MM.1S (cell line): ENCODE data around the gene ADGRE3.
"Not testable (repeated sequence)": the region's sequence is repeated elsewhere in the genome, so short reads cannot be mapped to it uniquely, and the experiment has no call there.

ENCODE experiments used
- DNase-seq: peaks from one replicate; pipeline ENCODE4 v3.0.0-alpha.2; 2015
- H2AFZ ChIP-seq: fragments of 300-600 bp; sonication (generic); 2 replicates; pipeline ENCODE4 v1.6.0; 2016; ENCODE audit warnings: antibody characterized with exemption, low read length
- H3F3A ChIP-seq: fragments of 300-600 bp; sonication (generic); 2 replicates; pipeline ENCODE4 v1.6.1; 2016; ENCODE audit warnings: mild to moderate bottlenecking, antibody characterized with exemption, low read length, moderate library complexity, mixed read lengths; ENCODE audit not compliant: insufficient read depth
- H3K27ac ChIP-seq: fragments of 300-600 bp; sonication (generic); 2 replicates; pipeline ENCODE4 v1.5.1; 2016; ENCODE audit warnings: mild to moderate bottlenecking, low read length
- H3K27me3 ChIP-seq: fragments of 300-600 bp; sonication (generic); replicated peaks from 2 replicates; pipeline ENCODE4 v1.6.0; 2016; ENCODE audit warnings: low read length; ENCODE audit not compliant: insufficient read depth
- H3K36me3 ChIP-seq: fragments of 300-600 bp; sonication (generic); replicated peaks from 2 replicates; pipeline ENCODE4 v1.6.1; 2016; ENCODE audit warnings: mild to moderate bottlenecking, low read length, mixed read lengths; ENCODE audit not compliant: insufficient read depth
- H3K4me1 ChIP-seq: fragments of 300-600 bp; sonication (generic); 2 replicates; pipeline ENCODE4 v1.6.1; 2016; ENCODE audit warnings: low read length, mixed read lengths
- H3K4me2 ChIP-seq: fragments of 300-600 bp; sonication (generic); 2 replicates; pipeline ENCODE4 v1.6.0; 2016; ENCODE audit warnings: low read depth, low read length
- H3K4me3 ChIP-seq: fragments of 300-600 bp; sonication (generic); 2 replicates; pipeline ENCODE4 v1.5.1; 2016; ENCODE audit warnings: low read length, mixed read lengths
- H3K79me2 ChIP-seq: fragments of 300-600 bp; sonication (generic); 2 replicates; pipeline ENCODE4 v1.6.1; 2016; ENCODE audit warnings: mixed run types, low read length, mixed read lengths
- H3K9ac ChIP-seq: fragments of 300-600 bp; sonication (generic); 2 replicates; pipeline ENCODE4 v1.6.1; 2016; ENCODE audit warnings: low read length, mixed read lengths
- H3K9me2 ChIP-seq: fragments of 300-600 bp; sonication (generic); replicated peaks from 2 replicates; pipeline ENCODE4 v1.6.1; 2016; ENCODE audit warnings: mild to moderate bottlenecking, low read length, mixed read lengths; ENCODE audit not compliant: insufficient read depth
- H3K9me3 ChIP-seq: fragments of 300-600 bp; sonication (generic); replicated peaks from 2 replicates; pipeline ENCODE4 v1.6.1; 2016; ENCODE audit warnings: mild to moderate bottlenecking, low read length, mixed read lengths; ENCODE audit not compliant: insufficient read depth
- H4K20me1 ChIP-seq: fragments of 300-600 bp; sonication (generic); 2 replicates; pipeline ENCODE4 v1.6.1; 2016; ENCODE audit warnings: mild to moderate bottlenecking, low read length, moderate library complexity, mixed read lengths; ENCODE audit not compliant: insufficient read depth
- EZH2 ChIP-seq: fragments of 300-600 bp; sonication (generic); optimal IDR thresholded peaks from 2 replicates; pipeline ENCODE3; 2017; ENCODE audit warnings: low read depth, mild to moderate bottlenecking, antibody characterized with exemption, low read length, mixed read lengths
- EZH2phosphoT487 ChIP-seq: fragments of 300-600 bp; sonication (generic); IDR thresholded peaks from 2 replicates; pipeline ENCODE4 v1.6.1; 2018; ENCODE audit warnings: antibody characterized with exemption, low read length
- TF ChIP-seq, protein P1 (sequence below): fragments of 300-600 bp; sonication (generic); IDR thresholded peaks from 2 replicates; pipeline ENCODE4 v1.5.1; 2016; ENCODE audit warnings: antibody characterized with exemption, low read length, mixed read lengths

ADGRE3 gene

DNA sequence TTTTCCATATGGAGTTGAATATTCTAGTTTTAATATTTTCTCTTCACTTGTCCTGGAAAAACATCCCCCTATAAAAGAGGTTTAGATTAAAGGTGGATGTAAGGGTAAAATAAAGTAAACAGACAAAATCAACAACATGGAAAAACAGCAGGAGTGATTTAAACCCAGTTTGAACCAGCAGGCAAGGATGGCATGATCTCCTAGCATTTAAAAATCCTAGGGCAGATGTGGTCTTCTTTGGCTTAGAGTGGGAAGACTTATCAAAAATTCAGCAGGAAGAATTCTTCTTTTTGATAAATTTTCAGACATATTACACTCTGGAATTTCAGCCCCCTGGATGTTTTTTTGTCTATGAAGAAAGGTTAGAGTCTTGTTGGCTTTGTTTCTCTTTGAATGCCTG is 55.2 kb downstream of the ADGRE3 start:
- Histone ChIP-seq H2AFZ (no peak overlapping the region), H3K4me2 (no peak overlapping the region)

DNA sequence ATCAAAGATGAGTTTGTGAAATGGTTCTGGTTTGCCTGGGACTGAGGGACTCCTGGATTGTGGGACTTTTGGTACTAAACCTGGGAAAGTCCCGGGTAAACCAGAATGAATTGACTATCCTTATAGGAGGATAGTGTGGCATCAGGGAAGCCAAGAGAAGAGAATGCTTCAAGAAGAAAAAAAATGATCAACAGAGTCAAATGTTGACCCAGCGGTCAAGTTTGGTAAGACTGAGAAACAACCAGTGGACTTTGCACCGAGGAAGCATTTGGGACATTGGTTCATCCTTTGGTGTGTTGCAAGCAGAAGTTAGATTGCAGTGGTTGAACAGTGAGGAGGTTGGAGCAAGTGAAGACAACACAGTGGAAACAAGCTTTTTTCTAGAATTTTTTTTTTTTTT is 58.2 kb downstream of the ADGRE3 start:
- no peaks in the 10 kb centered on the region for H3K36me3 ChIP-seq
- no peaks in the 10 kb centered on the region for H3K4me1 ChIP-seq
- no peak overlapping the region for H2AFZ ChIP-seq
- H3K27me3 ChIP-seq = peaks cover 17% of the 10 kb centered on the region
- H3K9me2 ChIP-seq = no peaks in the 10 kb centered on the region
- H3F3A ChIP-seq = no peaks in the 10 kb centered on the region
- H3K9me3 ChIP-seq = no peaks in the 10 kb centered on the region
- no peak for DNase-seq
- no peaks in the 10 kb centered on the region for H4K20me1 ChIP-seq
- no peak overlapping the region for H3K4me2 ChIP-seq
- H3K27ac ChIP-seq = no peak overlapping the region
- no peak overlapping the region for H3K4me3 ChIP-seq
- TF ChIP-seq EZH2phosphoT487 = no peak
- TF ChIP-seq, protein P1, sequence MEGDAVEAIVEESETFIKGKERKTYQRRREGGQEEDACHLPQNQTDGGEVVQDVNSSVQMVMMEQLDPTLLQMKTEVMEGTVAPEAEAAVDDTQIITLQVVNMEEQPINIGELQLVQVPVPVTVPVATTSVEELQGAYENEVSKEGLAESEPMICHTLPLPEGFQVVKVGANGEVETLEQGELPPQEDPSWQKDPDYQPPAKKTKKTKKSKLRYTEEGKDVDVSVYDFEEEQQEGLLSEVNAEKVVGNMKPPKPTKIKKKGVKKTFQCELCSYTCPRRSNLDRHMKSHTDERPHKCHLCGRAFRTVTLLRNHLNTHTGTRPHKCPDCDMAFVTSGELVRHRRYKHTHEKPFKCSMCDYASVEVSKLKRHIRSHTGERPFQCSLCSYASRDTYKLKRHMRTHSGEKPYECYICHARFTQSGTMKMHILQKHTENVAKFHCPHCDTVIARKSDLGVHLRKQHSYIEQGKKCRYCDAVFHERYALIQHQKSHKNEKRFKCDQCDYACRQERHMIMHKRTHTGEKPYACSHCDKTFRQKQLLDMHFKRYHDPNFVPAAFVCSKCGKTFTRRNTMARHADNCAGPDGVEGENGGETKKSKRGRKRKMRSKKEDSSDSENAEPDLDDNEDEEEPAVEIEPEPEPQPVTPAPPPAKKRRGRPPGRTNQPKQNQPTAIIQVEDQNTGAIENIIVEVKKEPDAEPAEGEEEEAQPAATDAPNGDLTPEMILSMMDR = no peak
- no peak for TF ChIP-seq EZH2
- H3K9ac ChIP-seq = no peak overlapping the region
- no peaks in the 10 kb centered on the region for H3K79me2 ChIP-seq

More for the DNA sequence above, 55.2 kb downstream of the ADGRE3 start:
- Histone ChIP-seq H3K27ac (no peak overlapping the region), H3K9ac (no peak overlapping the region), H3F3A (no peaks in the 10 kb centered on the region), H3K36me3 (no peaks in the 10 kb centered on the region), H4K20me1 (no peaks in the 10 kb centered on the region), H3K9me3 (no peaks in the 10 kb centered on the region), H3K79me2 (no peaks in the 10 kb centered on the region), H3K9me2 (no peaks in the 10 kb centered on the region), H3K4me1 (no peaks in the 10 kb centered on the region), H3K4me3 (no peak overlapping the region), H3K27me3 (peaks cover 24% of the 10 kb centered on the region)
- TF ChIP-seq EZH2phosphoT487 = no peak
- no peak for DNase-seq

DNA sequence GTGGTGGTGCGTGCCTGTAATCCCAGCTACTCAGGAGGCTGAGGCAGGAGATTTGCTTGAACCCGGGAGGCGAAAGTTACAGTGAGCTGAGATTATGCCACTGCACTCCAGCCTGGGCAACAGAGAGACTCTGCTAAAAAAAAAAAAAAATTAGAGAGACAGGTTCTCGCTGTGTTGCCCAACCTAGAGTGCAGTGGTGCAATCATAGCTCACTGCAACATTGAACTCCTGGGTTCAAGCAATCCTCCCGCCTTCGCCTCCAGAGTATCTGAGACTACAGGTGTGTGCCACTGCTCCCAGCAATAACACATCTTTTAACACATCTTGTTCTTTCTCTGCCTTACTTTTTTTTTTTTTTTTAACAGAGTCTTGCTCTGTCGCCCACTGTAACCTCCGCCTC is 59.0 kb downstream of the ADGRE3 start:
- no peaks in the 10 kb centered on the region for H3K9me2 ChIP-seq
- H3K27ac ChIP-seq = no peak overlapping the region
- no peak overlapping the region for H3K4me3 ChIP-seq
- no peaks in the 10 kb centered on the region for H3F3A ChIP-seq
- TF ChIP-seq EZH2 = no peak
- TF ChIP-seq EZH2phosphoT487 = no peak
- TF ChIP-seq, protein P1 = no peak
- no peaks in the 10 kb centered on the region for H3K79me2 ChIP-seq
- no peak for DNase-seq
- H3K4me2 ChIP-seq = no peak overlapping the region
- H3K27me3 ChIP-seq = peaks cover 19% of the 10 kb centered on the region
- H4K20me1 ChIP-seq = no peaks in the 10 kb centered on the region
- no peaks in the 10 kb centered on the region for H3K36me3 ChIP-seq
- H3K9ac ChIP-seq = no peak overlapping the region
- no peak overlapping the region for H2AFZ ChIP-seq
- no peaks in the 10 kb centered on the region for H3K4me1 ChIP-seq
- H3K9me3 ChIP-seq = no peaks in the 10 kb centered on the region

DNA sequence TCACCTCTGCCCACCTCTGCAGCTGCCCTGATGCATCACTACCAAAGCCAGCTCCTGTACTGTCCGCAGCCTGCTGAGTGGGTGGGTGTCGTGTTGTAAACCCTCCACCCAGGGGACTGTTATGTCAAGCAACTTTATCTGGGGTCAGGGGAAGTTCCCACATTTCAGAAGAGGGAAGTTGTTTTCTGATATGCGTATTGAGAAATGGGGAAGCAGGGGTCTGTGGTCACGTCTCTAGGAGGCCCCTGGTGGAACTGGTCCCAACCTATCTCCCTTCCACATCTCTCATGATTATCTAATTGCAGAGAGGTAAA is 60.6 kb downstream of the ADGRE3 start:
- Histone ChIP-seq H3K36me3 (no peaks in the 10 kb centered on the region), H3K79me2 (no peaks in the 10 kb centered on the region), H3K4me1 (no peaks in the 10 kb centered on the region), H3F3A (no peaks in the 10 kb centered on the region), H4K20me1 (no peaks in the 10 kb centered on the region), H3K27me3 (peaks cover 26% of the 10 kb centered on the region), H3K4me3 (no peak overlapping the region), H3K4me2 (no peak overlapping the region), H2AFZ (no peak overlapping the region), H3K9me2 (no peaks in the 10 kb centered on the region), H3K9ac (no peak overlapping the region), H3K27ac (no peak overlapping the region), H3K9me3 (no peaks in the 10 kb centered on the region)
- TF ChIP-seq EZH2 (no peak), EZH2phosphoT487 (no peak)
- TF ChIP-seq, protein P1 = no peak
- no peak for DNase-seq

DNA sequence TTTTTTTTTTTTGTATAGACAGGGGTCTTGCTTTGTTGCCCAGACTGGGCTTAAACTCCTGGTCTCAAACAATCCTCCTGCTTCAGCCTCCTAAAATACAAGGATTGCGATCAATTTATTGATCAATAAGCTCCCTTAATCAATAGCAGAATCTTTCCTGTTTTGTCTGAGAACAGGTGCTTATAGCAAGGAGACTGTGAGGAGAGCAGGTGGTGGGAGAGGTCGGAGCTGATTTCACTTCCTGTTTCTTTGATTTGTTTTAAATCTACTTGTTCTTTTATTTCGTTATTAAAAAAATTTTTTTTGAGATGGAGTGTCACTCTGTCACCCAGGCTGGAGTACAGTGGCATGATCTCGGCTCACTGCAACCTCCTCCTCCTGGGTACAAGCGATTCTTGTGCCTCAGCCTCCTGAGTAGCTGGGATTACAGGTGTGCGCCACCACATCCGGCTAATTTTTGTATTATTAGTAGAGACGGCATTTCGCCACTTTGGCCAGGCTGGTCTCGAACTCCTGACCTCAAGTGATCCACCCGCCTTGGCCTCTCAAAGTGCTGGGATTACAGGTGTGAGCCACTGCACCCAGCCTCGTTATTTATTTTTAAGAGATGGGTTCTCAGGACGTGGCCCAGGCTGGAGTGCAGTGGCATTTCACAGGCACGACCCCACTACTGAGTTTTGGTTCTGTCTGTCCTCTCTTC is 61.1 kb downstream of the ADGRE3 start:
- not testable (repeated sequence) for DNase-seq, H4K20me1 ChIP-seq, H3K9me2 ChIP-seq, H3K4me1 ChIP-seq, H3K36me3 ChIP-seq, H3F3A ChIP-seq, H3K9me3 ChIP-seq, H3K9ac ChIP-seq, H3K4me3 ChIP-seq, H3K4me2 ChIP-seq, H3K79me2 ChIP-seq, H3K27ac ChIP-seq, H2AFZ ChIP-seq
- peaks cover 29% of the 10 kb centered on the region for H3K27me3 ChIP-seq
